IgD-negative memory B cell (primary cell): ENCODE results near the gene ZNF490. TPM values are rescaled to one million over a fixed set of nuclear protein-coding genes. Genes with fewer than 3 reads are reported as not detected.

Source experiments
- polyA plus RNA-seq: library from polyadenylated mRNA; unstranded; fragments of 300-500 nt; fragmentation: Illumina TruSeq; gene quantifications from one replicate; pipeline ENCODE4 v1.2.3, GENCODE V29; 2021

The ZNF490 gene
- polyA plus RNA-seq, 1 donor from 2014 or later, result 6.7 TPM

Other genes starting within 250 kb of the ZNF490 start
- 2.3 TPM for gene ZNF442, start 245.1 kb downstream of the ZNF490 start, polyA plus RNA-seq
- 10.2 TPM for gene ZNF799, start 209.5 kb downstream of the ZNF490 start, polyA plus RNA-seq
- 2.4 TPM for gene ZNF443, start 169.8 kb downstream of the ZNF490 start, polyA plus RNA-seq
- 2.6 TPM for gene ZNF709, start 126.0 kb downstream of the ZNF490 start, polyA plus RNA-seq
- gene ZNF564, start 59.3 kb downstream of the ZNF490 start, polyA plus RNA-seq, result 16.2 TPM
- gene ZNF791, start 107 bp upstream of the ZNF490 start, polyA plus RNA-seq, result 13.3 TPM
- gene MAN2B1, start 55.9 kb upstream of the ZNF490 start, polyA plus RNA-seq, result 99.6 TPM
- gene WDR83, start 56.0 kb upstream of the ZNF490 start, polyA plus RNA-seq, result 18.4 TPM
- gene DHPS, start 71.1 kb upstream of the ZNF490 start, polyA plus RNA-seq, result 111 TPM
- not detected for gene GNG14, start 77.2 kb upstream of the ZNF490 start, polyA plus RNA-seq
- 5.1 TPM for gene FBXW9, start 85.8 kb upstream of the ZNF490 start, polyA plus RNA-seq
- 4.2 TPM for gene TNPO2, start 113.1 kb upstream of the ZNF490 start, polyA plus RNA-seq
- gene TRIR, start 123.9 kb upstream of the ZNF490 start, polyA plus RNA-seq, result 299 TPM
- gene GET3, start 126.7 kb upstream of the ZNF490 start, polyA plus RNA-seq, result 64.2 TPM
- gene BEST2, start 141.0 kb upstream of the ZNF490 start, polyA plus RNA-seq, result not detected
- gene HOOK2, start 164.7 kb upstream of the ZNF490 start, polyA plus RNA-seq, result 6.6 TPM
- 955 TPM for gene JUNB, start 180.7 kb upstream of the ZNF490 start, polyA plus RNA-seq
- gene PRDX2, start 191.0 kb upstream of the ZNF490 start, polyA plus RNA-seq, result 195 TPM
- gene THSD8, start 191.3 kb upstream of the ZNF490 start, polyA plus RNA-seq, result 6.4 TPM
- gene RNASEH2A, start 195.8 kb upstream of the ZNF490 start, polyA plus RNA-seq, result 27.4 TPM
- gene RTBDN, start 223.8 kb upstream of the ZNF490 start, polyA plus RNA-seq, result not detected
- gene MAST1, start 227.7 kb upstream of the ZNF490 start, polyA plus RNA-seq, result 1.2 TPM